ENCODE data around the gene RNF40.
"Not testable (repeated sequence)": the region's sequence is repeated elsewhere in the genome, so short reads cannot be mapped to it uniquely, and the experiment has no call there.

The RNF40 gene

GRCh38 chr16:30820952-30821421, 58.9 kb downstream of the RNF40 start:
- TF ChIP-seq CTCF (IDR thresholded peaks at IDR 0.05; ENCODE audit: low read depth, low read length, missing control alignments): no peak
- no peak for DNase-seq (ENCODE audit: extremely low read depth, low read depth)
- no peak overlapping the region for H3K4me3 ChIP-seq (replicated peaks; ENCODE audit: low read depth, low read length)

GRCh38 chr16:30821441-30821840, 59.3 kb downstream of the RNF40 start:
- H3K4me3 ChIP-seq (replicated peaks; ENCODE audit: low read depth, low read length); DNase-seq (ENCODE audit: extremely low read depth, low read depth): not testable (repeated sequence)

GRCh38 chr16:30821891-30822290, 59.8 kb downstream of the RNF40 start:
- H3K4me3 ChIP-seq (replicated peaks; ENCODE audit: low read depth, low read length): no peak overlapping the region
- no peak for DNase-seq (ENCODE audit: extremely low read depth, low read depth)
- no peak for TF ChIP-seq CTCF (IDR thresholded peaks at IDR 0.05; ENCODE audit: low read depth, low read length, missing control alignments)

Measured in HFF-Myc (cell line).